Measurements from ENCODE around the gene PLD1.

DNA sequence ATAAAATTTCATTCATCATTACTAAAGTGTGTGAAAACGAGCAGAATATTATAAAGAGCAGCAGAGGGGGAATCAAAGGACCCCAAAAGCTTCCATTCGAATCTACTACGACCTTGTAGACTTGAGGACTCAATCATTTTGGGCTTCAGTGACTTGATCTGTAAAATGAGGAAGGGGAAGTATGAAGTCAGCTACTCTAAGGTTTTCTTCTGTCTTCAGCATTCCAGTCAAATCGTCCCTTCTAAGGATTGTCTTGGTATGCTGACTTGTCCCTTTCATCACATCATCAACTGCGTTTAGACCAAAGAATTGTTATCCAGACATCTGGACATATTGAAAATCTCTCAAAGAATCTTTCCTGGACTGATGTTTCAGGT, 44.8 kb downstream of the PLD1 start:
- TF ChIP-seq CTCF (IDR thresholded peaks at IDR 0.05; ENCODE audit: insufficient read depth, low read length) (no peak), GABPA (IDR thresholded peaks at IDR 0.05; ENCODE audit: low read depth) (no peak), POLR2AphosphoS5 (IDR thresholded peaks at IDR 0.05; ENCODE audit: low read depth) (no peak)

All from HL-60 (cell line).